Liver (tissue), 3 donors: ENCODE measurements around the gene TPRX1.
"Not testable (repeated sequence)": the region's sequence is repeated elsewhere in the genome, so short reads cannot be mapped to it uniquely, and the experiment has no call there.

ENCODE experiments used
- ATF3 ChIP-seq: IDR thresholded peaks from 2 replicates; pipeline ENCODE4 v1.6.1; 2016; ENCODE audit warnings: antibody characterized with exemption
- CTCF ChIP-seq: fragments of 150-350 bp; IDR thresholded peaks from 2 replicates; pipeline ENCODE4 v1.5.1; 2017; ENCODE audit warnings: improper control_type of control experiment, low read depth, low read length; ENCODE audit not compliant: missing input control
- GABPA ChIP-seq, 2 donors: IDR thresholded peaks in 1 of 2; conservative IDR thresholded peaks in 1 of 2; 2 replicates each; pipeline ENCODE4 v1.6.1; 2016; ENCODE audit warnings: antibody characterized with exemption in 2 of 2, mild to moderate bottlenecking in 1 of 2, moderate library complexity in 1 of 2
- HNF4G ChIP-seq: IDR thresholded peaks from 2 replicates; pipeline ENCODE4 v1.6.1; 2016; ENCODE audit warnings: antibody characterized with exemption
- JUND ChIP-seq, 2 donors: IDR thresholded peaks; 2 replicates each; pipeline ENCODE4 v1.6.1; 2016; ENCODE audit warnings: antibody characterized with exemption in 2 of 2
- MAX ChIP-seq: IDR thresholded peaks from 2 replicates; pipeline ENCODE4 v1.6.1; 2016; ENCODE audit warnings: antibody characterized with exemption
- NR2F2 ChIP-seq: IDR thresholded peaks from 2 replicates; pipeline ENCODE4 v1.6.1; 2016; ENCODE audit warnings: antibody characterized with exemption
- REST ChIP-seq: IDR thresholded peaks from 2 replicates; pipeline ENCODE4 v1.6.1; 2016; ENCODE audit warnings: antibody characterized with exemption, mild to moderate bottlenecking
- SP1 ChIP-seq: IDR thresholded peaks from 2 replicates; pipeline ENCODE4 v1.6.1; 2018; ENCODE audit warnings: antibody characterized with exemption, mild to moderate bottlenecking
- TAF1 ChIP-seq: conservative IDR thresholded peaks from 2 replicates; pipeline ENCODE4 v1.6.1; 2016; ENCODE audit warnings: antibody characterized with exemption, mild to moderate bottlenecking
- YY1 ChIP-seq: IDR thresholded peaks from 2 replicates; pipeline ENCODE4 v1.6.1; 2016; ENCODE audit warnings: antibody characterized with exemption, mild to moderate bottlenecking
- donor health status: healthy.
- donor health status: healthy.

- not testable (repeated sequence) for TF ChIP-seq CTCF; HNF4G; SP1; GABPA (IDR thresholded peaks at IDR 0.05 in 1 of 2, conservative IDR thresholded peaks at IDR 0.05 in 1 of 2); TAF1; REST; YY1; NR2F2; ATF3; MAX; JUND (IDR thresholded peaks at IDR 0.05)
These were observed 39.6 kb downstream of the TPRX1 start for GRCh38 chr19:47764705-47765104.
